Measurements from ENCODE around the gene SMG1. TPM values are rescaled to one million over a fixed set of nuclear protein-coding genes. Genes with fewer than 3 reads are reported as not detected.

Gene SMG1
- polyA plus RNA-seq, 2 donors = 9.2 to 15.0 TPM

DNA sequence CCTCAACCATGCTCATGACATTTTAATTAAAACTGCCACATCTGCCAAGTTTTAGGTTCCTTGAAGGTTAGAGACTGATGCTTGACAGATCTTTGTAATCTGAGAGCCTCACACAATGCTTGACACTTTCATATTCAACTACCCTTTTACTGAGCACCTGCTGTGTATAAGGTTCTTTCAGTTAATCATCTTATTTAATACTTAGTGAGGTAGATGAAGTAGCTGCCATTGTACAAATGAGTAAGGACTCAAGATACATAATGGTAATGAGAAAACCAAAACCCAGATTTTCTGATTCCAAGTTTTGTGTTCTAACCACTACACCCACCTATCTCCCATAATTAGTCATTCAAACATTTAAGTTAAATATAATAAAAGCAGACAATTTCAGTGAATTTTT lies 89.5 kb downstream of the SMG1 start:
- H3K27ac ChIP-seq (ENCODE audit: low read depth in 2 of 2, low read length in 1 of 2) = no peak overlapping the region
- peaks cover 14 to 35% of the 10 kb centered on the region in 2 donors for H3K36me3 ChIP-seq (ENCODE audit: control insufficient read depth in 2 of 2, insufficient read depth in 2 of 2, low read length in 1 of 2)
- no peaks in the 10 kb centered on the region for H3K27me3 ChIP-seq (ENCODE audit: control insufficient read depth in 1 of 2, insufficient read depth in 2 of 2, low read length in 2 of 2)
- no peaks in the 10 kb centered on the region for H3K4me1 ChIP-seq (ENCODE audit: control insufficient read depth in 2 of 2, insufficient read depth in 2 of 2, low read length in 1 of 2)
- H3K4me3 ChIP-seq (ENCODE audit: low read depth in 1 of 2, low read length in 2 of 2) = no peak overlapping the region
- no peaks in the 10 kb centered on the region for H3K9me3 ChIP-seq (ENCODE audit: control insufficient read depth in 2 of 2, insufficient read depth in 1 of 2, low read depth in 1 of 2, low read length in 1 of 2)

GRCh38 chr16:18834864-18835263 lies 91.3 kb downstream of the SMG1 start:
- WGBS, 2 donors = 79 to 81% methylated on average over 4 of the region's 4 CpGs
- H3K27ac ChIP-seq (ENCODE audit: low read depth in 2 of 2, low read length in 1 of 2) = no peak overlapping the region
- no peak overlapping the region for H3K4me3 ChIP-seq (ENCODE audit: low read depth in 1 of 2, low read length in 2 of 2)
- H3K4me1 ChIP-seq (ENCODE audit: control insufficient read depth in 2 of 2, insufficient read depth in 2 of 2, low read length in 1 of 2) = no peaks in the 10 kb centered on the region
- no peaks in the 10 kb centered on the region for H3K27me3 ChIP-seq (ENCODE audit: control insufficient read depth in 1 of 2, insufficient read depth in 2 of 2, low read length in 2 of 2)
- peaks cover 11 to 38% of the 10 kb centered on the region in 2 donors for H3K36me3 ChIP-seq (ENCODE audit: control insufficient read depth in 2 of 2, insufficient read depth in 2 of 2, low read length in 1 of 2)
- no peaks in the 10 kb centered on the region for H3K9me3 ChIP-seq (ENCODE audit: control insufficient read depth in 2 of 2, insufficient read depth in 1 of 2, low read depth in 1 of 2, low read length in 1 of 2)

DNA sequence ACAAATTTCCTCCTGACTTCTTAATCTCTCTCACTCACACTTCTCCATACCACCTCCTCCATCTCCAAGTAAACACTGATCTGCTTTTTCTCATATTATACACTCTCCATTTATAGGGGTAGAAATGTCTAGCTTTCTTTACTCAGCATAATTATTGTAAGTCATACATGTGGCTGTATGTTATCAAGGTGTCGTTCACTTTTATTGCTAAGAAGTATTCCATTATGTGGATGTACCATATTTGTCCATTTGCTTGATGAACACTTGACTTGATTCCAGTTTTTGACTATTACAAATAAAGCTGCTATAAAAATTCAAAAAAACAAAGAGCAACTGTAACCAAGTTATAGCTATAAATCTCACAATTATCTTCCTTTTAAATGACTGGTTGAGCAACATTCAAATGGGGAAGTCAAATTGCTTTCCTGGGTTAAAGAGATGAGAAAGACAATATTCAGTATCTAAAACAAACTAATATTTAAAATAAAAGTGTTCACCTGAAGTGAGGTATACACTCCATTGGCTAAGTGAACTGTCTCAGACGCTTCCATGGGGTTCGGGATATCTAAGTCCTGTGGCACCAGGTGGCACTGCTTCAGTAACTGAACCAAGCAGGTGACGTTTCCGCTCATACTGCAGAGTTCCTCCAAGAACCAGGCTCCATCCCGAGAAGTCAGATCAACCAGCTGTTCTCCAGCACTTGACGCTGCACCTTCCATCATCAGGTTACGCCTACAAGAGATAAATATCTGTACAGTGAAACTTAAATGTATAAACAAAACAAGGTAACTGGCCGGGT lies 92.3 kb downstream of the SMG1 start:
- Histone ChIP-seq H3K27ac (ENCODE audit: low read depth in 2 of 2, low read length in 1 of 2) (no peak overlapping the region), H3K27me3 (ENCODE audit: control insufficient read depth in 1 of 2, insufficient read depth in 2 of 2, low read length in 2 of 2) (no peaks in the 10 kb centered on the region), H3K9me3 (ENCODE audit: control insufficient read depth in 2 of 2, insufficient read depth in 1 of 2, low read depth in 1 of 2, low read length in 1 of 2) (no peaks in the 10 kb centered on the region), H3K36me3 (ENCODE audit: control insufficient read depth in 2 of 2, insufficient read depth in 2 of 2, low read length in 1 of 2) (peaks cover 15 to 36% of the 10 kb centered on the region in 2 donors), H3K4me1 (ENCODE audit: control insufficient read depth in 2 of 2, insufficient read depth in 2 of 2, low read length in 1 of 2) (no peaks in the 10 kb centered on the region), H3K4me3 (ENCODE audit: low read depth in 1 of 2, low read length in 2 of 2) (no peak overlapping the region)
- WGBS, 2 donors = 90 to 94% methylated on average over 9 of the region's 9 CpGs

DNA sequence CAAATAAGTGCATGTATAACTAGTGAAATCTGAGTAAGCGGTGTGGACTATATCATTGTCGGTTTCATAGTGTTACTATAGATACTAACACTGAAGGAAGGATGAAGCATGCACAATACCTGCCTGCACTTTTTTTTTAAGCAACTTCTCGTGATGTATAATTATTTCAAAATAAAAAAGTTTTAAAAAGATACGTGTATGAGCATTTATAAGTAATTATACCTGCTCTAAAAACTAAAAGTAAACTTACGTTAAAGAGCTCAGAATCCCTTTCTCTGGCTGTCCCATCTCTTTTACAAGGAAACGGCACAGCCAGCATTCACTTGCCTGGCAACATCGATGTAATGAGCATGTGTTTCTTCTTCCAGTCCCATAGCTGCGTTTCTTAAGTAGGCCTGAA lies 93.6 kb downstream of the SMG1 start:
- WGBS, 2 donors = 92 to 93% methylated on average over 8 of the region's 8 CpGs
- H3K4me3 ChIP-seq (ENCODE audit: low read depth in 1 of 2, low read length in 2 of 2) = no peak overlapping the region
- peaks cover 11 to 35% of the 10 kb centered on the region in 2 donors for H3K36me3 ChIP-seq (ENCODE audit: control insufficient read depth in 2 of 2, insufficient read depth in 2 of 2, low read length in 1 of 2)

DNA sequence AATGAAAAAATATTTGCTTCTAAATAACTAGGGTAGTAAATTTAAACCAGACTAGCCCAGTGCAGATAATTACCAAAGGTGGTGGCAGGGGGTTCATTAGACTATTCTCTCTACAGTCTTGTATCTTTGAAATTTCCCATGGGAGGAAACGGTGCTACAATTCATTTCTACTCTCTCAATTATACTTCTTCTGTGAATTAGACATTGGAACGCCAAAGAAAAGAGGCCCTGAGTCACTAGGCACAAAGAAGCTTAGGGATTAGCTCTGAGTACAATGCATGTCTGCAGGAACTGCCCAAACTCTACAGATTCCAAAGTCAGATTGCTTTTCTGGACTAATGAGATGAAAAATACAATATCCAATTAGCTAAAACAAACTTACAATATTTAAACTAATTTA lies 94.2 kb downstream of the SMG1 start:
- no peaks in the 10 kb centered on the region for H3K9me3 ChIP-seq (ENCODE audit: control insufficient read depth in 2 of 2, insufficient read depth in 1 of 2, low read depth in 1 of 2, low read length in 1 of 2)
- H3K4me3 ChIP-seq (ENCODE audit: low read depth in 1 of 2, low read length in 2 of 2) = no peak overlapping the region
- no peaks in the 10 kb centered on the region for H3K27me3 ChIP-seq (ENCODE audit: control insufficient read depth in 1 of 2, insufficient read depth in 2 of 2, low read length in 2 of 2)
- 58 to 67% methylated on average over 2 of the region's 2 CpGs for WGBS, 2 donors
- H3K36me3 ChIP-seq (ENCODE audit: control insufficient read depth in 2 of 2, insufficient read depth in 2 of 2, low read length in 1 of 2) = peaks cover 11 to 35% of the 10 kb centered on the region in 2 donors
- no peak overlapping the region for H3K27ac ChIP-seq (ENCODE audit: low read depth in 2 of 2, low read length in 1 of 2)
- no peaks in the 10 kb centered on the region for H3K4me1 ChIP-seq (ENCODE audit: control insufficient read depth in 2 of 2, insufficient read depth in 2 of 2, low read length in 1 of 2)

More for the DNA sequence above, 93.6 kb downstream of the SMG1 start:
- Histone ChIP-seq H3K27ac (ENCODE audit: low read depth in 2 of 2, low read length in 1 of 2) (no peak overlapping the region), H3K9me3 (ENCODE audit: control insufficient read depth in 2 of 2, insufficient read depth in 1 of 2, low read depth in 1 of 2, low read length in 1 of 2) (no peaks in the 10 kb centered on the region), H3K27me3 (ENCODE audit: control insufficient read depth in 1 of 2, insufficient read depth in 2 of 2, low read length in 2 of 2) (no peaks in the 10 kb centered on the region), H3K4me1 (ENCODE audit: control insufficient read depth in 2 of 2, insufficient read depth in 2 of 2, low read length in 1 of 2) (no peaks in the 10 kb centered on the region)

GRCh38 chr16:18829251-18829650 lies 97.0 kb downstream of the SMG1 start:
- H3K36me3 ChIP-seq (ENCODE audit: control insufficient read depth in 2 of 2, insufficient read depth in 2 of 2, low read length in 1 of 2) = peaks cover 8 to 16% of the 10 kb centered on the region in 2 donors
- H3K27me3 ChIP-seq (ENCODE audit: control insufficient read depth in 1 of 2, insufficient read depth in 2 of 2, low read length in 2 of 2) = no peaks in the 10 kb centered on the region
- WGBS, 2 donors = 93 to 94% methylated on average over 6 of the region's 6 CpGs
- H3K4me1 ChIP-seq (ENCODE audit: control insufficient read depth in 2 of 2, insufficient read depth in 2 of 2, low read length in 1 of 2) = no peaks in the 10 kb centered on the region
- no peak overlapping the region for H3K4me3 ChIP-seq (ENCODE audit: low read depth in 1 of 2, low read length in 2 of 2)
- no peaks in the 10 kb centered on the region for H3K9me3 ChIP-seq (ENCODE audit: control insufficient read depth in 2 of 2, insufficient read depth in 1 of 2, low read depth in 1 of 2, low read length in 1 of 2)
- H3K27ac ChIP-seq (ENCODE audit: low read depth in 2 of 2, low read length in 1 of 2) = no peak overlapping the region

- Histone ChIP-seq H3K36me3 (ENCODE audit: control insufficient read depth in 2 of 2, insufficient read depth in 2 of 2, low read length in 1 of 2) (peaks cover 8 to 14% of the 10 kb centered on the region in 2 donors), H3K4me3 (ENCODE audit: low read depth in 1 of 2, low read length in 2 of 2) (no peak overlapping the region), H3K27ac (ENCODE audit: low read depth in 2 of 2, low read length in 1 of 2) (no peak overlapping the region), H3K4me1 (ENCODE audit: control insufficient read depth in 2 of 2, insufficient read depth in 2 of 2, low read length in 1 of 2) (no peaks in the 10 kb centered on the region), H3K9me3 (ENCODE audit: control insufficient read depth in 2 of 2, insufficient read depth in 1 of 2, low read depth in 1 of 2, low read length in 1 of 2) (no peaks in the 10 kb centered on the region), H3K27me3 (ENCODE audit: control insufficient read depth in 1 of 2, insufficient read depth in 2 of 2, low read length in 2 of 2) (no peaks in the 10 kb centered on the region)
- 89 to 92% methylated on average over 4 of the region's 4 CpGs for WGBS, 2 donors
These were observed 98.3 kb downstream of the SMG1 start for GRCh38 chr16:18827890-18828289.

DNA sequence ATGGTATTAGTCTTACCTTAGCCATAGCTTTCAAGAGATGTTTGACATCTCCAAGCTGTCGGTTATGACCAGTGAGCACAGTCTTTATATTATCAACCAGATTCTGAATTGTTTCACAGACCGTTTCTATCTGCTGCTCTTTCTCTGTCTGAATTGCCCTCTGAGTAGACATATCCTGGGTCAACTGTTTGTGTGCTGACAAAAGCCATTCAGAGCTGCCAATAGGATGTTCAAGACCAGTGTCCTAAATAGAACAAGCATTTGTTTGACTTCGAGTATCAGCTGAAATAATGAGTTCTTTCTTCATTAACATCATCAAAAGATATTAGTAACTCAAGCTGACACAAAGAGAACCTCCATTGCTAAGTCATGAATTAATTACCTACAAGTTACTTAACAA lies 109.9 kb downstream of the SMG1 start:
- Histone ChIP-seq H3K36me3 (ENCODE audit: control insufficient read depth in 2 of 2, insufficient read depth in 2 of 2, low read length in 1 of 2) (peaks cover 6 to 8% of the 10 kb centered on the region in 2 donors), H3K4me3 (ENCODE audit: low read depth in 1 of 2, low read length in 2 of 2) (no peak overlapping the region), H3K27ac (ENCODE audit: low read depth in 2 of 2, low read length in 1 of 2) (no peak overlapping the region), H3K27me3 (ENCODE audit: control insufficient read depth in 1 of 2, insufficient read depth in 2 of 2, low read length in 2 of 2) (no peaks in the 10 kb centered on the region), H3K9me3 (ENCODE audit: control insufficient read depth in 2 of 2, insufficient read depth in 1 of 2, low read depth in 1 of 2, low read length in 1 of 2) (no peaks in the 10 kb centered on the region), H3K4me1 (ENCODE audit: control insufficient read depth in 2 of 2, insufficient read depth in 2 of 2, low read length in 1 of 2) (no peaks in the 10 kb centered on the region)
- 84 to 86% methylated on average over 3 of the region's 3 CpGs for WGBS, 2 donors

GRCh38 chr16:18811925-18812324 lies 114.3 kb downstream of the SMG1 start:
- WGBS, 2 donors = 93 to 95% methylated on average over 3 of the region's 3 CpGs
- no peaks in the 10 kb centered on the region for H3K4me1 ChIP-seq (ENCODE audit: control insufficient read depth in 2 of 2, insufficient read depth in 2 of 2, low read length in 1 of 2)
- no peak overlapping the region for H3K27ac ChIP-seq (ENCODE audit: low read depth in 2 of 2, low read length in 1 of 2)
- H3K4me3 ChIP-seq (ENCODE audit: low read depth in 1 of 2, low read length in 2 of 2) = no peak overlapping the region
- H3K27me3 ChIP-seq (ENCODE audit: control insufficient read depth in 1 of 2, insufficient read depth in 2 of 2, low read length in 2 of 2) = no peaks in the 10 kb centered on the region
- H3K36me3 ChIP-seq (ENCODE audit: control insufficient read depth in 2 of 2, insufficient read depth in 2 of 2, low read length in 1 of 2) = peaks cover 12 to 14% of the 10 kb centered on the region in 2 donors
- H3K9me3 ChIP-seq (ENCODE audit: control insufficient read depth in 2 of 2, insufficient read depth in 1 of 2, low read depth in 1 of 2, low read length in 1 of 2) = no peaks in the 10 kb centered on the region

DNA sequence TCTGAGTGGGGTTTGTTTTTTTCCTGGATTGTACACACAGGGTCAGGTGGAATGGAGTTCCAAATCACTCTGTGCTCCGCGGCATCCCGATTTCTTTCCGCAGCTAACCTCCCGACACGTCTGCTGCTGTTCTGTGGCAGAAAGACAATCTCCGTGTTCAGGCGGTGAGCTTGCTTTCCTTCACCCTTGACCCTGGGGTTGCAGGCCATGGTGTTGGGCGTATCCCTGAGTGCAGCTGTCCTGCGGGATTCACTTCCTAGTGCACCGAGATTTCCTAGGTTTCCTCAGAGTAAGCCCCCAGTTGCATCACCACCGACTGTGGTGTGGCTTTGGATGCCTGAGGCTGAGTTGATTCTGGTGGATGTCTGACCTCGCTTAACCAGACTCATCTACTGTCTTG lies 117.0 kb downstream of the SMG1 start:
- Histone ChIP-seq H3K9me3 (ENCODE audit: control insufficient read depth in 2 of 2, insufficient read depth in 1 of 2, low read depth in 1 of 2, low read length in 1 of 2) (no peaks in the 10 kb centered on the region), H3K27ac (ENCODE audit: low read depth in 2 of 2, low read length in 1 of 2) (no peak overlapping the region), H3K36me3 (ENCODE audit: control insufficient read depth in 2 of 2, insufficient read depth in 2 of 2, low read length in 1 of 2) (peaks cover 10 to 12% of the 10 kb centered on the region in 2 donors), H3K4me3 (ENCODE audit: low read depth in 1 of 2, low read length in 2 of 2) (no peak overlapping the region), H3K27me3 (ENCODE audit: control insufficient read depth in 1 of 2, insufficient read depth in 2 of 2, low read length in 2 of 2) (no peaks in the 10 kb centered on the region), H3K4me1 (ENCODE audit: control insufficient read depth in 2 of 2, insufficient read depth in 2 of 2, low read length in 1 of 2) (no peaks in the 10 kb centered on the region)
- WGBS, 2 donors = 94 to 95% methylated on average over 13 of the region's 13 CpGs
